ENCODE results near the gene HSPA8. TPM values are rescaled to one million over a fixed set of nuclear protein-coding genes. Genes with fewer than 3 reads are reported as not detected.

The HSPA8 gene
- total RNA-seq, 1 experiment from 2014 or later, result 1,301 TPM

DNA sequence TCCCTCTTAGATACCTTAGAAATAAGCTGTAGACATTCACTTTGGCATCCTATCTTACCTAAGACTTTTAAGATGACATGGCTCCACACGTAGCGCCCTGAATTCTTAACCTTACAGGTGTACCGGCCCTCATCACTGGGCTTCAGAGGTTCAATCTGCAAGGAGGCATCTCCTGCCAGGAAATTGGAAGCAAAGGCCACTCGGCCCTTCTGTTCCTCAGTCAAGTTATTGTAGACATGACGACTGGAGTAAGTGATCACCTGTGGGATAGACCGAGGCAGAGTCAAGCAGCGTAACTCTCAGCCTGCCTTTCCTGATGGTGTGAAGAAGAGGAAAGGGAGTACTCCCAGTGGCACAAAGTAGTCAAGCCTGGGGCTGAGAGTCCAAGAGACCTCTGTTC, 22.5 kb upstream of the HSPA8 start:
- H3K4me3 ChIP-seq (replicated peaks in 1 of 2; ENCODE audit: low read depth in 1 of 2, low read length in 2 of 2), result no peak overlapping the region
- no peak for DNase-seq (ENCODE audit: low read depth, low spot score)
- H3K36me3 ChIP-seq (ENCODE audit: control insufficient read depth in 1 of 2, insufficient read depth in 2 of 2, low read length in 2 of 2), result no peaks in the 10 kb centered on the region
- intact Hi-C loops (cut with micrococcal nuclease), result no loop called here
- ChIA-PET POLR2A (no interaction called here), CTCF (no interaction called here), RAD21 (ENCODE audit: low non-redundant PET in 1 of 2, low total read pairs in 2 of 2, uncharacterized antibody in 2 of 2, unreplicated experiment in 2 of 2) (no interaction called here)
- H3K4me1 ChIP-seq (ENCODE audit: control insufficient read depth in 1 of 2, insufficient read depth in 2 of 2, low read length in 2 of 2), result peaks cover 7 to 12% of the 10 kb centered on the region in 2 experiments; a peak in 3 of 4 replicates
- no peak overlapping the region for H3K9ac ChIP-seq (ENCODE audit: low read length)
- no peaks in the 10 kb centered on the region for H4K20me1 ChIP-seq (ENCODE audit: insufficient read depth)
- no peaks in the 10 kb centered on the region for H3K27me3 ChIP-seq (ENCODE audit: insufficient read depth, low read length)
- TF ChIP-seq JUND (IDR thresholded peaks at IDR 0.05) (no peak), FOSL1 (IDR thresholded peaks at IDR 0.05; ENCODE audit: low read depth) (no peak), CTCF (IDR thresholded peaks at IDR 0.05 in 2 of 3, conservative IDR thresholded peaks at IDR 0.05 in 1 of 3; ENCODE audit: borderline replicate concordance in 1 of 3, insufficient read depth in 1 of 3, low read depth in 2 of 3, low read length in 2 of 3) (no peak), SP1 (IDR thresholded peaks at IDR 0.05; ENCODE audit: low read depth) (no peak), ZNF274 (IDR thresholded peaks at IDR 0.05; ENCODE audit: low read depth, low read length) (no peak), SIN3A (IDR thresholded peaks at IDR 0.05; ENCODE audit: low read depth) (no peak), ZFX (IDR thresholded peaks at IDR 0.05) (no peak), EZH2 (IDR thresholded peaks at IDR 0.05) (no peak), RAD21 (IDR thresholded peaks at IDR 0.05; ENCODE audit: low read depth) (no peak), ELF1 (IDR thresholded peaks at IDR 0.05; ENCODE audit: borderline replicate concordance, low read depth) (no peak), CBX3 (IDR thresholded peaks at IDR 0.05; ENCODE audit: low read depth) (no peak), EGR1 (IDR thresholded peaks at IDR 0.05; ENCODE audit: low read depth) (no peak), CEBPB (IDR thresholded peaks at IDR 0.05; ENCODE audit: low read depth) (no peak), YY1 (IDR thresholded peaks at IDR 0.05; ENCODE audit: extremely low read depth, insufficient replicate concordance, low read depth, low read length) (no peak)
- TF ChIP-seq, protein P1, sequence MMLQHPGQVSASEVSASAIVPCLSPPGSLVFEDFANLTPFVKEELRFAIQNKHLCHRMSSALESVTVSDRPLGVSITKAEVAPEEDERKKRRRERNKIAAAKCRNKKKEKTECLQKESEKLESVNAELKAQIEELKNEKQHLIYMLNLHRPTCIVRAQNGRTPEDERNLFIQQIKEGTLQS (IDR thresholded peaks at IDR 0.05), result no peak
- H3K27ac ChIP-seq (ENCODE audit: low read depth, low read length), result no peak overlapping the region
- no TSS peak for BruUV-seq (replicated peaks)
- no peak overlapping the region for H2AFZ ChIP-seq (ENCODE audit: low read depth, low read length, poor library complexity, severe bottlenecking)
- H3K9me3 ChIP-seq (ENCODE audit: control insufficient read depth in 1 of 2, insufficient read depth in 1 of 2, low read depth in 1 of 2, low read length in 2 of 2), result peaks cover 0 to 3% of the 10 kb centered on the region in 2 experiments; a peak in 1 of 4 replicates
- H3K79me2 ChIP-seq (ENCODE audit: insufficient read depth, low read length), result no peaks in the 10 kb centered on the region
- no peaks in the 10 kb centered on the region for H3K9me2 ChIP-seq (ENCODE audit: insufficient read depth)
- no peak overlapping the region for H3K4me2 ChIP-seq (ENCODE audit: low read length)
- no peak for ATAC-seq
